HEK293 (cell line): ENCODE measurements around the gene ELL2.

ENCODE experiments used
- CTCF ChIA-PET: fragments of 350-600 bp; formaldehyde crosslinking; extraction: SDS; loops from one replicate; lab custom pipeline; 2021; ENCODE audit warnings: antibody characterized with exemption; lab: Yijun Ruan, JAX
- POLR2A ChIA-PET: fragments of 300-600 bp; formaldehyde crosslinking; extraction: SDS; loops from one replicate; lab custom pipeline; 2020; ENCODE audit warnings: antibody characterized with exemption, inconsistent platforms; lab: Yijun Ruan, JAX
- H3K27ac ChIP-seq: fragments of 200-500 bp; sonication (Bioruptor generic); 2 replicates; pipeline ENCODE4 v1.5.1; 2014; ENCODE audit warnings: low read depth, low read length, control low read depth, inconsistent platforms; ENCODE audit errors: extremely low read depth
- H3K36me3 ChIP-seq, 2 experiments: fragments of 200-500 bp in 1 of 2; sonication (Bioruptor generic) in 1 of 2; 1 replicate in 1 of 2; 2 replicates in 1 of 2; pipeline ENCODE4 v1.5.1; 2014 to 2017; ENCODE audit warnings: inconsistent platforms in 2 of 2, low read length in 2 of 2; ENCODE audit not compliant: control insufficient read depth in 2 of 2, insufficient read depth in 1 of 2
- H3K4me1 ChIP-seq: fragments of 200-500 bp; sonication (Bioruptor generic); 2 replicates; pipeline ENCODE4 v1.5.1; 2014; ENCODE audit warnings: mild to moderate bottlenecking, low read length, inconsistent platforms; ENCODE audit not compliant: control insufficient read depth, insufficient read depth
- H3K4me3 ChIP-seq: 2 replicates; pipeline ENCODE4 v1.5.1; 2011; ENCODE audit warnings: low read depth, mild to moderate bottlenecking, control low read depth, low read length, moderate library complexity
- H3K9me3 ChIP-seq: fragments of 200-500 bp; sonication (Bioruptor generic); 2 replicates; pipeline ENCODE4 v1.5.1; 2014; ENCODE audit warnings: low read depth, low read length, inconsistent platforms; ENCODE audit not compliant: control insufficient read depth, insufficient read depth
- GLI2 ChIP-seq: fragments of 450-650 bp; formaldehyde crosslinking; IDR thresholded peaks from 2 replicates; pipeline ENCODE4; 2017; ENCODE audit warnings: missing biosample characterization, missing genetic modification characterization, low read depth, borderline replicate concordance
- KLF7 ChIP-seq: fragments of 450-650 bp; formaldehyde crosslinking; IDR thresholded peaks from 2 replicates; pipeline ENCODE4 v1.5.1; 2016; ENCODE audit warnings: missing biosample characterization, missing genetic modification characterization, borderline replicate concordance
- MZF1 ChIP-seq: fragments of 450-650 bp; formaldehyde crosslinking; IDR thresholded peaks from 2 replicates; pipeline ENCODE4 v1.5.1; 2017; ENCODE audit warnings: missing biosample characterization, missing genetic modification characterization, borderline replicate concordance
- RBAK ChIP-seq: fragments of 450-650 bp; formaldehyde crosslinking; IDR thresholded peaks from 2 replicates; pipeline ENCODE4 v1.5.1; 2016; ENCODE audit warnings: missing biosample characterization, missing genetic modification characterization
- SCRT2 ChIP-seq: fragments of 450-650 bp; formaldehyde crosslinking; IDR thresholded peaks from 2 replicates; pipeline ENCODE4 v1.5.1; 2016; ENCODE audit warnings: missing biosample characterization, missing genetic modification characterization
- SETDB1 ChIP-seq: IDR thresholded peaks from one replicate; pipeline ENCODE4 v1.6.1; 2017; ENCODE audit warnings: mild to moderate bottlenecking, low read length, moderate library complexity, mixed read lengths; ENCODE audit not compliant: insufficient read length
- SP7 ChIP-seq: fragments of 450-650 bp; formaldehyde crosslinking; IDR thresholded peaks from 2 replicates; pipeline ENCODE4 v1.5.1; 2016; ENCODE audit warnings: missing biosample characterization, missing genetic modification characterization
- TRIM28 ChIP-seq: IDR thresholded peaks from 2 replicates; pipeline ENCODE4 v1.6.1; 2011; ENCODE audit warnings: low read length, control low read depth, borderline replicate concordance
- WT1 ChIP-seq: fragments of 450-650 bp; formaldehyde crosslinking; IDR thresholded peaks from 2 replicates; pipeline ENCODE4 v1.5.1; 2016; ENCODE audit warnings: missing biosample characterization, missing genetic modification characterization
- YY1 ChIP-seq: fragments of 450-650 bp; formaldehyde crosslinking; IDR thresholded peaks from 2 replicates; pipeline ENCODE4 v1.5.1; 2018; ENCODE audit warnings: missing biosample characterization, missing genetic modification characterization
- ZBTB17 ChIP-seq: fragments of 450-650 bp; formaldehyde crosslinking; IDR thresholded peaks from 2 replicates; pipeline ENCODE4 v1.5.1; 2016; ENCODE audit warnings: missing biosample characterization, missing genetic modification characterization
- ZBTB21 ChIP-seq: fragments of 450-650 bp; formaldehyde crosslinking; IDR thresholded peaks from 2 replicates; pipeline ENCODE4 v1.5.1; 2017; ENCODE audit warnings: missing biosample characterization, missing genetic modification characterization
- ZBTB8A ChIP-seq: fragments of 450-650 bp; formaldehyde crosslinking; IDR thresholded peaks from 2 replicates; pipeline ENCODE4 v1.5.1; 2016; ENCODE audit warnings: missing biosample characterization, missing genetic modification characterization
- ZNF133 ChIP-seq: fragments of 450-650 bp; formaldehyde crosslinking; IDR thresholded peaks from 2 replicates; pipeline ENCODE4 v1.5.1; 2016; ENCODE audit warnings: missing biosample characterization, missing genetic modification characterization
- ZNF138 ChIP-seq: fragments of 450-650 bp; formaldehyde crosslinking; IDR thresholded peaks from 2 replicates; pipeline ENCODE4 v1.5.1; 2016; ENCODE audit warnings: missing biosample characterization, missing genetic modification characterization, borderline replicate concordance
- ZNF2 ChIP-seq: fragments of 450-650 bp; formaldehyde crosslinking; IDR thresholded peaks from 2 replicates; pipeline ENCODE4 v1.5.1; 2016; ENCODE audit warnings: missing biosample characterization, missing genetic modification characterization
- ZNF23 ChIP-seq: fragments of 450-650 bp; formaldehyde crosslinking; IDR thresholded peaks from 2 replicates; pipeline ENCODE4 v1.5.1; 2016; ENCODE audit warnings: missing biosample characterization, missing genetic modification characterization, borderline replicate concordance
- ZNF274 ChIP-seq, 2 experiments: fragments of 200-500 bp in 1 of 2; fragments of 450-650 bp in 1 of 2; sonication (Bioruptor generic) in 1 of 2; formaldehyde crosslinking in 1 of 2; IDR thresholded peaks; 2 replicates each; pipeline versions ENCODE4 v1.5.1 to v1.6.1; 2014 to 2016; ENCODE audit warnings: borderline replicate concordance in 1 of 2, inconsistent platforms in 1 of 2, low read length in 1 of 2, missing biosample characterization in 1 of 2, missing genetic modification characterization in 1 of 2
- ZNF391 ChIP-seq: fragments of 450-650 bp; formaldehyde crosslinking; IDR thresholded peaks from 2 replicates; pipeline ENCODE4 v1.5.1; 2016; ENCODE audit warnings: low read depth, missing biosample characterization, missing genetic modification characterization, borderline replicate concordance
- ZNF394 ChIP-seq: fragments of 450-650 bp; formaldehyde crosslinking; IDR thresholded peaks from 2 replicates; pipeline ENCODE4 v1.5.1; 2016; ENCODE audit warnings: missing biosample characterization, missing genetic modification characterization, mild to moderate bottlenecking, moderate library complexity, borderline replicate concordance
- ZNF416 ChIP-seq: fragments of 450-650 bp; formaldehyde crosslinking; IDR thresholded peaks from 2 replicates; pipeline ENCODE4 v1.5.1; 2016; ENCODE audit warnings: missing biosample characterization, missing genetic modification characterization
- ZNF423 ChIP-seq: fragments of 450-650 bp; formaldehyde crosslinking; IDR thresholded peaks from 2 replicates; pipeline ENCODE4 v1.5.1; 2016; ENCODE audit warnings: missing biosample characterization, missing genetic modification characterization
- ZNF426 ChIP-seq: fragments of 450-650 bp; formaldehyde crosslinking; IDR thresholded peaks from 2 replicates; pipeline ENCODE4 v1.5.1; 2017; ENCODE audit warnings: missing biosample characterization, missing genetic modification characterization, mild to moderate bottlenecking, inconsistent platforms, moderate library complexity
- ZNF514 ChIP-seq: fragments of 450-650 bp; formaldehyde crosslinking; IDR thresholded peaks from 2 replicates; pipeline ENCODE4 v1.5.1; 2016; ENCODE audit warnings: missing biosample characterization, missing genetic modification characterization
- ZNF558 ChIP-seq: fragments of 450-650 bp; formaldehyde crosslinking; IDR thresholded peaks from 2 replicates; pipeline ENCODE4 v1.5.1; 2016; ENCODE audit warnings: missing biosample characterization, missing genetic modification characterization
- ZNF560 ChIP-seq: fragments of 450-650 bp; formaldehyde crosslinking; IDR thresholded peaks from 2 replicates; pipeline ENCODE4 v1.5.1; 2017; ENCODE audit warnings: missing biosample characterization, missing genetic modification characterization, borderline replicate concordance
- ZNF664 ChIP-seq: fragments of 450-650 bp; formaldehyde crosslinking; IDR thresholded peaks from 2 replicates; pipeline ENCODE4 v1.5.1; 2016; ENCODE audit warnings: missing biosample characterization, missing genetic modification characterization
- ZNF785 ChIP-seq: fragments of 450-650 bp; formaldehyde crosslinking; IDR thresholded peaks from 2 replicates; pipeline ENCODE4 v1.5.1; 2016; ENCODE audit warnings: missing biosample characterization, missing genetic modification characterization
- ZSCAN30 ChIP-seq: fragments of 450-650 bp; IDR thresholded peaks from 2 replicates; pipeline ENCODE4 v1.5.1; 2018; ENCODE audit warnings: missing biosample characterization, mild to moderate bottlenecking, missing genetic modification characterization, moderate library complexity
- TF ChIP-seq, protein P1 (sequence below): fragments of 450-650 bp; formaldehyde crosslinking; IDR thresholded peaks from 2 replicates; pipeline ENCODE4 v1.5.1; 2017; ENCODE audit warnings: missing biosample characterization, missing genetic modification characterization
- TF ChIP-seq, protein P2 (sequence below): fragments of 450-650 bp; formaldehyde crosslinking; IDR thresholded peaks from 2 replicates; pipeline ENCODE4 v1.5.1; 2016; ENCODE audit warnings: missing biosample characterization, missing genetic modification characterization
- TF ChIP-seq, protein P3 (sequence below): fragments of 450-650 bp; formaldehyde crosslinking; IDR thresholded peaks from 2 replicates; pipeline ENCODE4 v1.5.1; 2016; ENCODE audit warnings: missing biosample characterization, missing genetic modification characterization

ELL2 gene

DNA sequence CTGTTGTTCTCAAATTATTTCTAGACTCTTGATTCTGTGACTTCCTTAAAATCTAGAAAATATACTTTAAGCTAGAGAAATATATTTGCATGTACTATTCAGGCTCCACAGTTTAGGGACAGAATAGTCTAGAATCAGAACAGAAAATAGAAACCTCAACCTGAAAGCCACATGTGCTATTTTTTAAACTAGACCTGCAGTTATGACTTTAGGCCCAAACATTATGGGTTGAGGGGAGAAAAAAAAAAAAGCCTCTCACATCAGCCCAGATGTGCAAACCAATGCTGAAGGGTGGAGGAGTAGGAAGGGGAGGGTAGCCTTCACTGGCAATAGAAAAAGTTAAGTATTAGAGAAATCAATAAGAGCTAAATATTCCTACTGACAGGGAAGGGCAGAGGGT is 35.7 kb downstream of the ELL2 start:
- CTCF ChIA-PET = no interaction called here
- TF ChIP-seq ZNF391 (tag by site-specific recombination) (no peak), WT1 (tag by site-specific recombination) (no peak), SETDB1 (no peak), ZNF426 (no peak), YY1 (tag by site-specific recombination) (no peak), ZNF274 (IDR thresholded peaks at IDR 0.05; ENCODE audit: low read length) (no peak), ZNF274 (tag by site-specific recombination; IDR thresholded peaks at IDR 0.05; ENCODE audit: borderline replicate concordance) (no peak), ZSCAN30 (tag by site-specific recombination) (no peak), ZNF2 (tag by site-specific recombination) (no peak), ZNF133 (no peak), ZNF138 (tag by site-specific recombination) (no peak), MZF1 (no peak), ZBTB8A (no peak)
- TF ChIP-seq, protein P1, sequence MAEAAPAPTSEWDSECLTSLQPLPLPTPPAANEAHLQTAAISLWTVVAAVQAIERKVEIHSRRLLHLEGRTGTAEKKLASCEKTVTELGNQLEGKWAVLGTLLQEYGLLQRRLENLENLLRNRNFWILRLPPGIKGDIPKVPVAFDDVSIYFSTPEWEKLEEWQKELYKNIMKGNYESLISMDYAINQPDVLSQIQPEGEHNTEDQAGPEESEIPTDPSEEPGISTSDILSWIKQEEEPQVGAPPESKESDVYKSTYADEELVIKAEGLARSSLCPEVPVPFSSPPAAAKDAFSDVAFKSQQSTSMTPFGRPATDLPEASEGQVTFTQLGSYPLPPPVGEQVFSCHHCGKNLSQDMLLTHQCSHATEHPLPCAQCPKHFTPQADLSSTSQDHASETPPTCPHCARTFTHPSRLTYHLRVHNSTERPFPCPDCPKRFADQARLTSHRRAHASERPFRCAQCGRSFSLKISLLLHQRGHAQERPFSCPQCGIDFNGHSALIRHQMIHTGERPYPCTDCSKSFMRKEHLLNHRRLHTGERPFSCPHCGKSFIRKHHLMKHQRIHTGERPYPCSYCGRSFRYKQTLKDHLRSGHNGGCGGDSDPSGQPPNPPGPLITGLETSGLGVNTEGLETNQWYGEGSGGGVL (tag by site-specific recombination) = no peak
- TF ChIP-seq, protein P2, sequence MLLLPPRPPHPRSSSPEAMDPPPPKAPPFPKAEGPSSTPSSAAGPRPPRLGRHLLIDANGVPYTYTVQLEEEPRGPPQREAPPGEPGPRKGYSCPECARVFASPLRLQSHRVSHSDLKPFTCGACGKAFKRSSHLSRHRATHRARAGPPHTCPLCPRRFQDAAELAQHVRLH (tag by site-specific recombination) = no peak
- no peak overlapping the region for H3K27ac ChIP-seq
- H3K4me1 ChIP-seq = peaks cover 18% of the 10 kb centered on the region
- no peak overlapping the region for H3K4me3 ChIP-seq
- no peaks in the 10 kb centered on the region for H3K36me3 ChIP-seq
- POLR2A ChIA-PET = no interaction called here
- no peaks in the 10 kb centered on the region for H3K9me3 ChIP-seq

DNA sequence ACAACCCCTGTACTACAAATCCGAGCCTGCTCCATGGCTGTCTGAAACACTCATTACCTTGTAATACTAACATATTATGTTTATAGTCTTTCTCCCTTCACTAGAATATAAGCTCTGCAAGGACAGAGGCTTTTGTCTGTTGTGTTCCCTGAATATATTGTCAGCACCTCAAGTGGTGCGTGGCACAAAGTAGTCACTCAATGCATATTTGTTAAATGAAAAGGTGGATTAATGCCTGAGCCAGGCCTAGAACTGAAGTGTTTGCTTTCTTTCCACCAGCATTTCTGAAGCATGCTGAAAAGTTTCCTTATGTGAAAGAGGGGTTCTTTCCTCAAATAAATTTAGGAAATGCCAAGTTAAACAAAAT is 36.3 kb downstream of the ELL2 start:
- ChIA-PET CTCF (no interaction called here), POLR2A (no interaction called here)
- Histone ChIP-seq H3K4me3 (no peak overlapping the region), H3K4me1 (peaks cover 16% of the 10 kb centered on the region), H3K36me3 (no peaks in the 10 kb centered on the region), H3K9me3 (no peaks in the 10 kb centered on the region), H3K27ac (no peak overlapping the region)
- TF ChIP-seq ZNF23 (no peak), ZNF664 (peak; percentile 73), ZNF423 (no peak)

DNA sequence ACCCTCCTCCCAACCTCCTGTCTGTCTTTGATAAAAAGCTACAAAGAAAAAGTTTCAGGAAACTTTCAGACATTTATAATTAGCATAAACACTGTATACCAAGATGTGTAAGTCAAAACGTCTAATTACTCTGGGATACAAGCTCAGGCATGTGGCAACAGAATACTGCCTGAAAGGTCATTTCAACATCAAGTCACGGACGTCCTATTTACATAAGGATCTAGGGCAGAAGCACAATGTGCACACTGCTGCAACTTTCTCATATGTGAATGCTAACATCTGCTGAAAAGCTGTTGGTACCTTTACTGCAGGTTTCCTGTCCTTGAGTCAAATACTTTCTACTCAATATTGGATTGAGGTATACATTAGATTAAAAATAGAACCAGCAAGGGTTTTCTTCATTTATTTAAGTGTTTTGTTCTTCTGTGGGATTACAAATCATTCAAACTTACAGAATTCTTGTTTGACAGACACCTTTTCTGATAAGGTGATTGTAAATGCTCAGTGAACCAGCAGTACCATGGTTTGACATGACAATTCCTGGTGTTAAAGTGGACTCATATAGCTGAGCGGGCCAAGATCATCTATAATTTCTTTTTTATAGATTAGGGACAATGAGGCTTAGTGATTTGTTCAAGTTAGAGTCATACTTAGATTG is 36.8 kb downstream of the ELL2 start:
- 0 out of 2 replicates have a peak overlapping the region, but pooled peaks have one; percentile 14 for H3K27ac ChIP-seq
- CTCF ChIA-PET = no interaction called here
- POLR2A ChIA-PET = no interaction called here
- no peaks in the 10 kb centered on the region for H3K9me3 ChIP-seq
- no peak overlapping the region for H3K4me3 ChIP-seq
- no peaks in the 10 kb centered on the region for H3K36me3 ChIP-seq
- H3K4me1 ChIP-seq = peaks cover 13% of the 10 kb centered on the region
- peak; percentile 95 for TF ChIP-seq SP7 (tag by site-specific recombination)
- no peak for TF ChIP-seq ZNF785 (tag by site-specific recombination)
- TF ChIP-seq KLF7 (tag by site-specific recombination) = no peak
- TF ChIP-seq SCRT2 (tag by site-specific recombination) = no peak
- TF ChIP-seq TRIM28 = peak; percentile 87
- TF ChIP-seq ZNF416 (tag by site-specific recombination) = no peak
- no peak for TF ChIP-seq ZNF514 (tag by site-specific recombination)
- TF ChIP-seq ZNF560 (tag by site-specific recombination) = no peak
- TF ChIP-seq GLI2 (tag by site-specific recombination) = no peak
- no peak for TF ChIP-seq ZNF558 (tag by site-specific recombination)
- TF ChIP-seq ZBTB21 (tag by site-specific recombination) = no peak
- no peak for TF ChIP-seq ZNF664
- no peak for TF ChIP-seq YY1 (tag by site-specific recombination)
- TF ChIP-seq, protein P3, sequence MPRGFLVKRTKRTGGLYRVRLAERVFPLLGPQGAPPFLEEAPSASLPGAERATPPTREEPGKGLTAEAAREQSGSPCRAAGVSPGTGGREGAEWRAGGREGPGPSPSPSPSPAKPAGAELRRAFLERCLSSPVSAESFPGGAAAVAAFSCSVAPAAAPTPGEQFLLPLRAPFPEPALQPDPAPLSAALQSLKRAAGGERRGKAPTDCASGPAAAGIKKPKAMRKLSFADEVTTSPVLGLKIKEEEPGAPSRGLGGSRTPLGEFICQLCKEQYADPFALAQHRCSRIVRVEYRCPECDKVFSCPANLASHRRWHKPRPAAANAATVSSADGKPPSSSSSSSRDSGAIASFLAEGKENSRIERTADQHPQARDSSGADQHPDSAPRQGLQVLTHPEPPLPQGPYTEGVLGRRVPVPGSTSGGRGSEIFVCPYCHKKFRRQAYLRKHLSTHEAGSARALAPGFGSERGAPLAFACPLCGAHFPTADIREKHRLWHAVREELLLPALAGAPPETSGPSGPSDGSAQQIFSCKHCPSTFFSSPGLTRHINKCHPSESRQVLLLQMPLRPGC = no peak
- no peak for TF ChIP-seq RBAK (tag by site-specific recombination)
- TF ChIP-seq ZBTB17 (tag by site-specific recombination) = no peak
- no peak for TF ChIP-seq ZNF394 (tag by site-specific recombination)
